ENCODE data around the gene MYD88. TPM values are rescaled to one million over a fixed set of nuclear protein-coding genes. Genes with fewer than 3 reads are reported as not detected.

MYD88 gene
- total RNA-seq, 1 experiment from 2014 or later, result 17.7 TPM

DNA sequence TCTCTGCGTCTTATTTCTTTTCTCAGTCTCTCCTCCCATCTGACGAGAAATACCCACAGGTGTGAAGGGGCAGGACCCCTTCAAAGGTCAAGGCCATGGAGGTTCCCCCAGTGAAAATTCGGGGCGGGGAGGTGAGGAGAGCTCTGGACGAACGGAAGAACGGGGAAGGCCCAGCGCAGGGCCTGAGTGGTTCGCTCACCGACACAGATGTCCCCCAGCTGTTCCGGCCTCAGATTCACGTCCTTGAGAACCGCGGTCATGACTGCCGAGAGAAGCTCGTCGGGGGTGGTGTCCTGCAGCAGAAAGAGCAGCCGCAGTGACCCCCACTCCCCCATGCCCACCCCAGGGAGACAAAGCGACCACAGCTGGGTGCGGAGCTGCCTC is 2.1 kb upstream of the MYD88 start:
- H3K9ac ChIP-seq (ENCODE audit: low read length), result peak overlapping the region; percentile 86
- no TSS peak for BruUV-seq (replicated peaks)
- no peaks in the 10 kb centered on the region for H4K20me1 ChIP-seq (ENCODE audit: low read length)
- H3K36me3 ChIP-seq (ENCODE audit: low read depth, low read length), result peaks cover 26% of the 10 kb centered on the region
- peaks cover 4% of the 10 kb centered on the region for H3F3A ChIP-seq (ENCODE audit: low read length, unreplicated experiment)
- no peaks in the 10 kb centered on the region for H3K9me2 ChIP-seq (replicated peaks; ENCODE audit: low read length)
- CTCF ChIA-PET, result interaction anchor here (1.1 kb wide), 1 partner anchor 210 kb away, joined by 7 read pairs; the partner anchor contains the start of gene XYLB
- H3K4me1 ChIP-seq (ENCODE audit: insufficient read depth, low read length), result peaks cover 73% of the 10 kb centered on the region
- no peaks in the 10 kb centered on the region for H3K9me3 ChIP-seq (ENCODE audit: low read length)
- DNase-seq (no peak), ATAC-seq (no peak)
- no peak for TF ChIP-seq EZH2phosphoT487 (IDR thresholded peaks at IDR 0.05; ENCODE audit: borderline replicate concordance, low read length)
- TF ChIP-seq, protein P1, sequence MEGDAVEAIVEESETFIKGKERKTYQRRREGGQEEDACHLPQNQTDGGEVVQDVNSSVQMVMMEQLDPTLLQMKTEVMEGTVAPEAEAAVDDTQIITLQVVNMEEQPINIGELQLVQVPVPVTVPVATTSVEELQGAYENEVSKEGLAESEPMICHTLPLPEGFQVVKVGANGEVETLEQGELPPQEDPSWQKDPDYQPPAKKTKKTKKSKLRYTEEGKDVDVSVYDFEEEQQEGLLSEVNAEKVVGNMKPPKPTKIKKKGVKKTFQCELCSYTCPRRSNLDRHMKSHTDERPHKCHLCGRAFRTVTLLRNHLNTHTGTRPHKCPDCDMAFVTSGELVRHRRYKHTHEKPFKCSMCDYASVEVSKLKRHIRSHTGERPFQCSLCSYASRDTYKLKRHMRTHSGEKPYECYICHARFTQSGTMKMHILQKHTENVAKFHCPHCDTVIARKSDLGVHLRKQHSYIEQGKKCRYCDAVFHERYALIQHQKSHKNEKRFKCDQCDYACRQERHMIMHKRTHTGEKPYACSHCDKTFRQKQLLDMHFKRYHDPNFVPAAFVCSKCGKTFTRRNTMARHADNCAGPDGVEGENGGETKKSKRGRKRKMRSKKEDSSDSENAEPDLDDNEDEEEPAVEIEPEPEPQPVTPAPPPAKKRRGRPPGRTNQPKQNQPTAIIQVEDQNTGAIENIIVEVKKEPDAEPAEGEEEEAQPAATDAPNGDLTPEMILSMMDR (conservative IDR thresholded peaks at IDR 0.05; ENCODE audit: low read depth, low read length), result no peak
- no peak for TF ChIP-seq EZH2 (IDR thresholded peaks at IDR 0.05; ENCODE audit: low read length, unreplicated experiment)
- peak overlapping the region; percentile 81 for H3K4me2 ChIP-seq (ENCODE audit: low read length)
- H3K27ac ChIP-seq (ENCODE audit: low read length), result peak overlapping the region; percentile 95
- peak overlapping the region; percentile 93 for H3K4me3 ChIP-seq (ENCODE audit: low read length)
- H3K79me2 ChIP-seq (ENCODE audit: low read length), result peaks cover 79% of the 10 kb centered on the region
- no peaks in the 10 kb centered on the region for H3K27me3 ChIP-seq (ENCODE audit: low read length)
- H2AFZ ChIP-seq (ENCODE audit: low read length), result peak overlapping the region; percentile 52
- POLR2A ChIA-PET (ENCODE audit: unreplicated experiment), result interaction anchor here (0.9 to 1.4 kb wide), 2 partner anchors 11 to 29 kb away, joined by 4 to 17 read pairs; partner anchors contain the start of gene OXSR1
- intact Hi-C loops (cut with micrococcal nuclease), result loop anchor here (10.0 kb wide), 2 partner anchors 318 to 1248 kb away; partner anchors contain the start of genes ACVR2B and SLC25A38

DNA sequence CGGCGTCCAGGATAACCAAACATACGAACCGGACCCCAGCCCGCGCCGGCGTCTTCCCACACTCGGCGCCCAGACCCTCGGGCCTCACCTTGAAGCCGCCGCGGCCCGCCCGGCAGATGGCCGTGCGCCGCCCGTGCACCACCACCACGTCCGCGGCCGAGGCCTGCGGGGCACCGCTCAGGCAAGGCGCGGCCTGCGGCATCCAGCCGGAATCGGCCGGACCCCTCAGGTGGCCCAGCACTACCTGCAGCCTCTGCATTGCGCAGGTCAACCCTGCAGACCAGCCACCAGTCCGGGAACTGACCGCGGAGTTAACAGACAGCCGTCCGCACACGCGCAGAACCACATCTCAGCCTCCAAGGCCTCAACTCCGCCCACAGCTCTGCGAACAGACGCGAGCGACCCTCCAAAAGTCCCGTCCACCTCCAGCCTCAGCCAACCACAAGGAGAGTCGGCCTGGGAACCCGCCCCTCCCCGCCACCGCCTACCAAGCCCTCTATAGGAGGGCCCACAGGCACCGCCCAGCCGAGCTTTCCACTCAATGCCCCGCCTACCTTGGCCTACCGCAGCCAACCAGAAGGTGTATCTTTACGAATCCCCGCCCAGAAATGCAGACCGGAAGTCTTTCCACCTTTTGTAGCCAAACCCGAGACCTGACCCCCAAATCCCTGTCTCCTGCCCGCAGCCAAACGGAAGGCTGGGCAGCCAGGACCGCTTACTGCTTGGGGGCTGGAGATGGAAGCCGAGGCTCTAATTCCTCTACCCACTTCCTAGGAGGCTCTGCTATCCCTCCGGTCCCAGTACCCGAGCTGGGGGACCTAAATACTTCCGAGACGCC is 1.5 kb upstream of the MYD88 start, which contains the start of gene ACAA1:
Gene ACAA1 (minus strand): TSS at position 351 of the 838 bp plus-strand sequence. CDS start 92 bp downstream, at position 259.
- H3K27me3 ChIP-seq (ENCODE audit: low read length), result no peaks in the 10 kb centered on the region
- ChIA-PET POLR2A (ENCODE audit: unreplicated experiment) (interaction anchor here (0.5 to 1.4 kb wide), 9 partner anchors 12 to 916 kb away, joined by 3 to 17 read pairs (median 3); partner anchors contain the start of gene OXSR1), CTCF (interaction anchor here (0.6 to 1.1 kb wide), 3 partner anchors 21 to 210 kb away, joined by 4 to 7 read pairs (median 5); partner anchors contain the start of gene XYLB)
- H3K9me2 ChIP-seq (replicated peaks; ENCODE audit: low read length), result no peaks in the 10 kb centered on the region
- H3F3A ChIP-seq (ENCODE audit: low read length, unreplicated experiment), result peaks cover 4% of the 10 kb centered on the region
- H3K4me2 ChIP-seq (ENCODE audit: low read length), result peak within 1 kb of the TSS; percentile 99
- H3K4me1 ChIP-seq (ENCODE audit: insufficient read depth, low read length), result peaks cover 76% of the 10 kb centered on the region
- H3K9me3 ChIP-seq (ENCODE audit: low read length), result no peaks in the 10 kb centered on the region
- peak within 1 kb of the TSS; percentile 93 for H3K4me3 ChIP-seq (ENCODE audit: low read length)
- TF ChIP-seq EZH2 (IDR thresholded peaks at IDR 0.05; ENCODE audit: low read length, unreplicated experiment) (no peak), EZH2phosphoT487 (IDR thresholded peaks at IDR 0.05; ENCODE audit: borderline replicate concordance, low read length) (no peak)
- TF ChIP-seq, protein P1 (conservative IDR thresholded peaks at IDR 0.05; ENCODE audit: low read depth, low read length), result no peak
- ATAC-seq (peak; percentile 80), DNase-seq (peak; percentile 99)
- intact Hi-C loops (cut with micrococcal nuclease), result loop anchor here (1.0 to 10.0 kb wide), 4 partner anchors 28 to 1248 kb away; partner anchors contain the start of genes ACVR2B, OXSR1 and SLC25A38
- H3K79me2 ChIP-seq (ENCODE audit: low read length), result peaks cover 73% of the 10 kb centered on the region
- H3K36me3 ChIP-seq (ENCODE audit: low read depth, low read length), result peaks cover 20% of the 10 kb centered on the region
- no TSS peak for BruUV-seq (replicated peaks)
- H3K9ac ChIP-seq (ENCODE audit: low read length), result peak within 1 kb of the TSS; percentile 89
- peak within 1 kb of the TSS; percentile 68 for H2AFZ ChIP-seq (ENCODE audit: low read length)
- H3K27ac ChIP-seq (ENCODE audit: low read length), result peak within 1 kb of the TSS; percentile 95
- no peaks in the 10 kb centered on the region for H4K20me1 ChIP-seq (ENCODE audit: low read length)

All from PC-3 (cell line).